GM12892 (cell line): ENCODE data around the gene TXLNB.

Experiments used
- POLR2A ChIP-seq: IDR thresholded peaks from 2 replicates; pipeline ENCODE4 v1.6.1; 2011; ENCODE audit warnings: low read depth, low read length, control low read depth
- POLR2AphosphoS5 ChIP-seq: IDR thresholded peaks from 2 replicates; pipeline ENCODE4 v1.6.1; 2011; ENCODE audit warnings: low read depth, low read length, control low read depth
- TAF1 ChIP-seq: IDR thresholded peaks from 2 replicates; pipeline ENCODE4 v1.6.1; 2011; ENCODE audit warnings: low read depth, mild to moderate bottlenecking, control low read depth, low read length, borderline replicate concordance

DNA sequence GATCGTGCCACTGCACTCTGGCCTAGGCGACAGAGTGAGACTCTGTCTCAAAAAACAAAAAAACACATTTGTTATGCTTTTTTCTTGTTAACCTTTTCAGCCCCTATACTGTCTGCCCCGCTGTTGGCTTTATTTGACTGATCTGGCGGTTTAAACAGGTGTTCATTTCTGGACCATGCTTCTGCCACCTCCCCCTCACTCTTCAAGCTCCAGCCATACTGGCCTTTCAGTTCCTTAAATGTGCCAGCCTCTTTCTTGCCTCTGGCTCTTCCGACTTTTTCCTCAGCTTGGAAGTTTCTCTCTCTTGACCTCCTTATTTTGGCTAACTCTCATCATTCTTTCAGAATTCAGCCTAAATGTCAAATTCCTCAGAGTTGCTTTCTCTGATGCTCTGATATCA is 35.2 kb upstream of the TXLNB start:
- no peak for TF ChIP-seq POLR2AphosphoS5
- no peak for TF ChIP-seq POLR2A
- no peak for TF ChIP-seq TAF1
